HEK293 (cell line): ENCODE measurements around the gene MARCO.

Experiments used
- CTCF ChIA-PET: fragments of 350-600 bp; formaldehyde crosslinking; extraction: SDS; loops from one replicate; lab custom pipeline; 2021; ENCODE audit warnings: antibody characterized with exemption; lab: Yijun Ruan, JAX
- POLR2A ChIA-PET: fragments of 300-600 bp; formaldehyde crosslinking; extraction: SDS; loops from one replicate; lab custom pipeline; 2020; ENCODE audit warnings: antibody characterized with exemption, inconsistent platforms; lab: Yijun Ruan, JAX
- H3K27ac ChIP-seq: fragments of 200-500 bp; sonication (Bioruptor generic); 2 replicates; pipeline ENCODE4 v1.5.1; 2014; ENCODE audit warnings: low read depth, low read length, control low read depth, inconsistent platforms; ENCODE audit errors: extremely low read depth
- H3K36me3 ChIP-seq, 2 experiments: fragments of 200-500 bp in 1 of 2; sonication (Bioruptor generic) in 1 of 2; 1 replicate in 1 of 2; 2 replicates in 1 of 2; pipeline ENCODE4 v1.5.1; 2014 to 2017; ENCODE audit warnings: inconsistent platforms in 2 of 2, low read length in 2 of 2; ENCODE audit not compliant: control insufficient read depth in 2 of 2, insufficient read depth in 1 of 2
- H3K4me1 ChIP-seq: fragments of 200-500 bp; sonication (Bioruptor generic); 2 replicates; pipeline ENCODE4 v1.5.1; 2014; ENCODE audit warnings: mild to moderate bottlenecking, low read length, inconsistent platforms; ENCODE audit not compliant: control insufficient read depth, insufficient read depth
- H3K4me3 ChIP-seq: 2 replicates; pipeline ENCODE4 v1.5.1; 2011; ENCODE audit warnings: low read depth, mild to moderate bottlenecking, control low read depth, low read length, moderate library complexity
- H3K9me3 ChIP-seq: fragments of 200-500 bp; sonication (Bioruptor generic); 2 replicates; pipeline ENCODE4 v1.5.1; 2014; ENCODE audit warnings: low read depth, low read length, inconsistent platforms; ENCODE audit not compliant: control insufficient read depth, insufficient read depth
- BCL11A ChIP-seq: fragments of 450-650 bp; formaldehyde crosslinking; IDR thresholded peaks from 2 replicates; pipeline ENCODE4 v1.5.1; 2016; ENCODE audit warnings: low read depth, missing biosample characterization, missing genetic modification characterization
- KLF1 ChIP-seq: fragments of 450-650 bp; formaldehyde crosslinking; IDR thresholded peaks from 2 replicates; pipeline ENCODE4 v1.5.1; 2016; ENCODE audit warnings: missing biosample characterization, missing genetic modification characterization
- MYNN ChIP-seq: fragments of 450-650 bp; formaldehyde crosslinking; IDR thresholded peaks from 2 replicates; pipeline ENCODE4 v1.5.1; 2016; ENCODE audit warnings: missing biosample characterization, missing genetic modification characterization, borderline replicate concordance
- ZBTB20 ChIP-seq: fragments of 450-650 bp; formaldehyde crosslinking; IDR thresholded peaks from 2 replicates; pipeline ENCODE4 v1.5.1; 2016; ENCODE audit warnings: missing biosample characterization, missing genetic modification characterization
- ZFHX2 ChIP-seq: fragments of 450-650 bp; formaldehyde crosslinking; conservative IDR thresholded peaks from 2 replicates; pipeline ENCODE4 v1.5.1; 2016; ENCODE audit warnings: missing biosample characterization, missing genetic modification characterization
- ZNF549 ChIP-seq: fragments of 450-650 bp; IDR thresholded peaks from 2 replicates; pipeline ENCODE4 v1.5.1; 2018; ENCODE audit warnings: missing biosample characterization, missing genetic modification characterization, mild to moderate bottlenecking, inconsistent platforms, moderate library complexity
- ZNF555 ChIP-seq: fragments of 450-650 bp; formaldehyde crosslinking; conservative IDR thresholded peaks from 2 replicates; pipeline ENCODE4 v1.5.1; 2017; ENCODE audit warnings: missing biosample characterization, mild to moderate bottlenecking, missing genetic modification characterization, inconsistent platforms
- ZNF596 ChIP-seq: fragments of 450-650 bp; IDR thresholded peaks from 2 replicates; pipeline ENCODE4 v1.5.0; 2018; ENCODE audit warnings: missing biosample characterization, mild to moderate bottlenecking, missing genetic modification characterization, moderate library complexity
- ZNF626 ChIP-seq: fragments of 450-650 bp; sonication (Bioruptor Pico); formaldehyde crosslinking; IDR thresholded peaks from 2 replicates; pipeline ENCODE4 v1.5.1; 2018; ENCODE audit warnings: missing biosample characterization, missing genetic modification characterization, inconsistent platforms
- ZNF629 ChIP-seq: fragments of 450-650 bp; formaldehyde crosslinking; IDR thresholded peaks from 2 replicates; pipeline ENCODE4 v1.5.1; 2017; ENCODE audit warnings: missing biosample characterization, missing genetic modification characterization
- ZNF837 ChIP-seq: fragments of 450-650 bp; formaldehyde crosslinking; IDR thresholded peaks from 2 replicates; pipeline ENCODE4 v1.5.1; 2016; ENCODE audit warnings: missing biosample characterization, missing genetic modification characterization
- ZSCAN16 ChIP-seq: fragments of 450-650 bp; formaldehyde crosslinking; IDR thresholded peaks from 2 replicates; pipeline ENCODE4 v1.5.1; 2016; ENCODE audit warnings: missing biosample characterization, missing genetic modification characterization
- TF ChIP-seq, protein P1 (sequence below): fragments of 450-650 bp; formaldehyde crosslinking; IDR thresholded peaks from 2 replicates; pipeline ENCODE4 v1.5.1; 2017; ENCODE audit warnings: missing biosample characterization, missing genetic modification characterization
- TF ChIP-seq, protein P2 (sequence below): fragments of 450-650 bp; formaldehyde crosslinking; IDR thresholded peaks from 2 replicates; pipeline ENCODE4 v1.5.1; 2016; ENCODE audit warnings: missing biosample characterization, missing genetic modification characterization, borderline replicate concordance
- TF ChIP-seq, protein P3 (sequence below): fragments of 450-650 bp; formaldehyde crosslinking; IDR thresholded peaks from 2 replicates; pipeline ENCODE4 v1.5.1; 2017; ENCODE audit warnings: missing biosample characterization, missing genetic modification characterization
- TF ChIP-seq, protein P4 (sequence below): fragments of 450-650 bp; formaldehyde crosslinking; IDR thresholded peaks from 2 replicates; pipeline ENCODE4 v1.5.1; 2016; ENCODE audit warnings: missing biosample characterization, missing genetic modification characterization

The MARCO gene

DNA sequence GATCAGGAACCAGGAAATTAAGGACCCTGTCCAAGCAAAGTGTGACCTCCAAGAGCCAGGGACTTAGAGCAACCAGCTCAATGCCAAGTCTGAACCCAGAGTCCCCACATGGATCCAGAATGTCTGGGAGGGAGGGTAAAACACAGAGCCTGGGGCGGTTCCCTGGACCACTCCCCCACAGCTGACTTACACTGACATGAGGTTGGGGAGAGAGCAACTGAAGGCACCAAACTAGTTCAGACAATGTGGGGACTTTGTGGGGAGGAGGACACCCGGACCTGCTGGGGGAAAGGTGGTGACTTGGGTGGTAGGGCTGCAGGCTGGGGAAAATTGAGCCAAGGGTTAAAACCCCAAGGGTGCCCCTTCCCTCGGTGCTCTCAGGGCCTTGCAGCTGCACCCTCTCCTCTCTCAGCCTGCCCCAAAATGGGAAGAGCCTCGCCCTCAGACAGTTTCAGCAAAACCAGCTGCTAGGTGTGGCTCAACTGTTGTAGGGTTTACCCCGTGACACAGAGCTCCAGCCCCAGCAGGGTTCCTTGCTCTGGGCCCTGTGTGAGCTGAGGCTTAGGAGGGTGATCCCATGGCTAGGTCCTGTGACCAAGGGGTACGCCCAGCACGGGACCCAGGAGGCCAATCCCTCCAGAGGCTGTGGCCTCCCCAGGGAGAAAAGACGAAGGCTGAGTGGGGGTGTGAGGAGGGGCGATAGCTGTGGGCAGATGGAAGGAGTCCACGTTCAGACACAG lies 28.6 kb downstream of the MARCO start:
- H3K4me1 ChIP-seq = no peaks in the 10 kb centered on the region
- no peak for TF ChIP-seq BCL11A (tag by site-specific recombination)
- peak; percentile 22; the same call in 1 of the 2 replicates for TF ChIP-seq KLF1 (tag by site-specific recombination)
- no peaks in the 10 kb centered on the region for H3K9me3 ChIP-seq
- CTCF ChIA-PET = interaction anchor here (0.5 kb wide), 1 partner anchor 13 kb away, joined by 3 read pairs; no protein-coding TSS in a partner anchor
- POLR2A ChIA-PET = no interaction called here
- no peak overlapping the region for H3K4me3 ChIP-seq
- no peaks in the 10 kb centered on the region for H3K36me3 ChIP-seq
- no peak overlapping the region for H3K27ac ChIP-seq

DNA sequence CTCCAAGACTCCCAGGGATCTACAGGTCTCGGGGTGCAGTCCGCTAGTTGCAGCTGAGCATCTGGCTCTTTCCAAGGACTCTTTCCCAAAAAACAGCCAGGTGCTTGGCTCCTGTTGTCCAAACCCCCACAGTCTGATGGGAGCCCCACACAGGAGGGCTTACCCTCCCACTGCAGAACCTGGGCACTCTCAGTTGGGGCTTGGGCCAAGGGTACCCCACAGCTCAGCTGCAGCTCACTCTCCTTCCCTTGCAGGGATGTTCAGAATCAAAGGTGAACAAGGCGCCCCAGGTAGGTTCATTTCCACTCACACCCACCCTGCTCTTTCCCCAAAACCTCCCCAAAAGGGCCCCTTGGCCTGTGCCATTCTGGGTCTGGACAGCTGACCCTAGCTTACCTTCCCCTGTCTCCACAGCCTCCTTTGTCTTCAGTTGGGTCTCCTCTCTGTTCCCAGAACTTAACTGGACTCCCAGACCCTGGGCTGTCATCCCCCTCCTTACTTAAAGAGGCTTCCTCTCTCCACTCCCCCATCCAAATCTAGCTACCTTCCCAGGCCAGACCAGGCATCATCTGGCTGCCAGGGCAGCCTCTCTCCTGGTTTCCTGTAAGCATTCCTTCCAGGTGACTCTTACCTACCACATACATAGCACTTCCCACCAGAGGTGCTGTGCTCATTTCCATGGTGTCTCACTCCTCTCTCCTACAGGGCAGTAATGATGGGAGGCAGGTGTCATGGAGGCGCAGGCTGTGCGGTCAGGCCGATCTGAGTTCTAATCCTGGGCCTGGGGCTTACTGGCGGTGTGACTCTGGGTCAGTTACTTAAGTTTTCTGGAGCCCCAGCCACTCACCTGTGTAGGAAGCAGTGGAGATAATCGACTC lies 29.5 kb downstream of the MARCO start:
- H3K9me3 ChIP-seq = no peaks in the 10 kb centered on the region
- ChIA-PET POLR2A (no interaction called here), CTCF (no interaction called here)
- no peak overlapping the region for H3K4me3 ChIP-seq
- H3K27ac ChIP-seq = no peak overlapping the region
- no peaks in the 10 kb centered on the region for H3K4me1 ChIP-seq
- no peaks in the 10 kb centered on the region for H3K36me3 ChIP-seq
- TF ChIP-seq ZBTB20 (tag by site-specific recombination) = no peak
- TF ChIP-seq, protein P1, sequence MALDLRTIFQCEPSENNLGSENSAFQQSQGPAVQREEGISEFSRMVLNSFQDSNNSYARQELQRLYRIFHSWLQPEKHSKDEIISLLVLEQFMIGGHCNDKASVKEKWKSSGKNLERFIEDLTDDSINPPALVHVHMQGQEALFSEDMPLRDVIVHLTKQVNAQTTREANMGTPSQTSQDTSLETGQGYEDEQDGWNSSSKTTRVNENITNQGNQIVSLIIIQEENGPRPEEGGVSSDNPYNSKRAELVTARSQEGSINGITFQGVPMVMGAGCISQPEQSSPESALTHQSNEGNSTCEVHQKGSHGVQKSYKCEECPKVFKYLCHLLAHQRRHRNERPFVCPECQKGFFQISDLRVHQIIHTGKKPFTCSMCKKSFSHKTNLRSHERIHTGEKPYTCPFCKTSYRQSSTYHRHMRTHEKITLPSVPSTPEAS (tag by site-specific recombination) = no peak
- no peak for TF ChIP-seq ZSCAN16 (tag by site-specific recombination)
- no peak for TF ChIP-seq ZNF555 (tag by site-specific recombination)
- TF ChIP-seq ZFHX2 (tag by site-specific recombination) = no peak
- TF ChIP-seq, protein P2, sequence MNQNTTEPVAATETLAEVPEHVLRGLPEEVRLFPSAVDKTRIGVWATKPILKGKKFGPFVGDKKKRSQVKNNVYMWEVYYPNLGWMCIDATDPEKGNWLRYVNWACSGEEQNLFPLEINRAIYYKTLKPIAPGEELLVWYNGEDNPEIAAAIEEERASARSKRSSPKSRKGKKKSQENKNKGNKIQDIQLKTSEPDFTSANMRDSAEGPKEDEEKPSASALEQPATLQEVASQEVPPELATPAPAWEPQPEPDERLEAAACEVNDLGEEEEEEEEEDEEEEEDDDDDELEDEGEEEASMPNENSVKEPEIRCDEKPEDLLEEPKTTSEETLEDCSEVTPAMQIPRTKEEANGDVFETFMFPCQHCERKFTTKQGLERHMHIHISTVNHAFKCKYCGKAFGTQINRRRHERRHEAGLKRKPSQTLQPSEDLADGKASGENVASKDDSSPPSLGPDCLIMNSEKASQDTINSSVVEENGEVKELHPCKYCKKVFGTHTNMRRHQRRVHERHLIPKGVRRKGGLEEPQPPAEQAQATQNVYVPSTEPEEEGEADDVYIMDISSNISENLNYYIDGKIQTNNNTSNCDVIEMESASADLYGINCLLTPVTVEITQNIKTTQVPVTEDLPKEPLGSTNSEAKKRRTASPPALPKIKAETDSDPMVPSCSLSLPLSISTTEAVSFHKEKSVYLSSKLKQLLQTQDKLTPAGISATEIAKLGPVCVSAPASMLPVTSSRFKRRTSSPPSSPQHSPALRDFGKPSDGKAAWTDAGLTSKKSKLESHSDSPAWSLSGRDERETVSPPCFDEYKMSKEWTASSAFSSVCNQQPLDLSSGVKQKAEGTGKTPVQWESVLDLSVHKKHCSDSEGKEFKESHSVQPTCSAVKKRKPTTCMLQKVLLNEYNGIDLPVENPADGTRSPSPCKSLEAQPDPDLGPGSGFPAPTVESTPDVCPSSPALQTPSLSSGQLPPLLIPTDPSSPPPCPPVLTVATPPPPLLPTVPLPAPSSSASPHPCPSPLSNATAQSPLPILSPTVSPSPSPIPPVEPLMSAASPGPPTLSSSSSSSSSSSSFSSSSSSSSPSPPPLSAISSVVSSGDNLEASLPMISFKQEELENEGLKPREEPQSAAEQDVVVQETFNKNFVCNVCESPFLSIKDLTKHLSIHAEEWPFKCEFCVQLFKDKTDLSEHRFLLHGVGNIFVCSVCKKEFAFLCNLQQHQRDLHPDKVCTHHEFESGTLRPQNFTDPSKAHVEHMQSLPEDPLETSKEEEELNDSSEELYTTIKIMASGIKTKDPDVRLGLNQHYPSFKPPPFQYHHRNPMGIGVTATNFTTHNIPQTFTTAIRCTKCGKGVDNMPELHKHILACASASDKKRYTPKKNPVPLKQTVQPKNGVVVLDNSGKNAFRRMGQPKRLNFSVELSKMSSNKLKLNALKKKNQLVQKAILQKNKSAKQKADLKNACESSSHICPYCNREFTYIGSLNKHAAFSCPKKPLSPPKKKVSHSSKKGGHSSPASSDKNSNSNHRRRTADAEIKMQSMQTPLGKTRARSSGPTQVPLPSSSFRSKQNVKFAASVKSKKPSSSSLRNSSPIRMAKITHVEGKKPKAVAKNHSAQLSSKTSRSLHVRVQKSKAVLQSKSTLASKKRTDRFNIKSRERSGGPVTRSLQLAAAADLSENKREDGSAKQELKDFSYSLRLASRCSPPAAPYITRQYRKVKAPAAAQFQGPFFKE (tag by site-specific recombination) = no peak
- TF ChIP-seq, protein P3, sequence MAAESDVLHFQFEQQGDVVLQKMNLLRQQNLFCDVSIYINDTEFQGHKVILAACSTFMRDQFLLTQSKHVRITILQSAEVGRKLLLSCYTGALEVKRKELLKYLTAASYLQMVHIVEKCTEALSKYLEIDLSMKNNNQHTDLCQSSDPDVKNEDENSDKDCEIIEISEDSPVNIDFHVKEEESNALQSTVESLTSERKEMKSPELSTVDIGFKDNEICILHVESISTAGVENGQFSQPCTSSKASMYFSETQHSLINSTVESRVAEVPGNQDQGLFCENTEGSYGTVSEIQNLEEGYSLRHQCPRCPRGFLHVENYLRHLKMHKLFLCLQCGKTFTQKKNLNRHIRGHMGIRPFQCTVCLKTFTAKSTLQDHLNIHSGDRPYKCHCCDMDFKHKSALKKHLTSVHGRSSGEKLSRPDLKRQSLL (tag by site-specific recombination) = no peak
- TF ChIP-seq ZNF596 (tag by site-specific recombination) = no peak
- TF ChIP-seq ZNF629 = no peak
- no peak for TF ChIP-seq ZNF549 (tag by site-specific recombination)
- TF ChIP-seq, protein P4, sequence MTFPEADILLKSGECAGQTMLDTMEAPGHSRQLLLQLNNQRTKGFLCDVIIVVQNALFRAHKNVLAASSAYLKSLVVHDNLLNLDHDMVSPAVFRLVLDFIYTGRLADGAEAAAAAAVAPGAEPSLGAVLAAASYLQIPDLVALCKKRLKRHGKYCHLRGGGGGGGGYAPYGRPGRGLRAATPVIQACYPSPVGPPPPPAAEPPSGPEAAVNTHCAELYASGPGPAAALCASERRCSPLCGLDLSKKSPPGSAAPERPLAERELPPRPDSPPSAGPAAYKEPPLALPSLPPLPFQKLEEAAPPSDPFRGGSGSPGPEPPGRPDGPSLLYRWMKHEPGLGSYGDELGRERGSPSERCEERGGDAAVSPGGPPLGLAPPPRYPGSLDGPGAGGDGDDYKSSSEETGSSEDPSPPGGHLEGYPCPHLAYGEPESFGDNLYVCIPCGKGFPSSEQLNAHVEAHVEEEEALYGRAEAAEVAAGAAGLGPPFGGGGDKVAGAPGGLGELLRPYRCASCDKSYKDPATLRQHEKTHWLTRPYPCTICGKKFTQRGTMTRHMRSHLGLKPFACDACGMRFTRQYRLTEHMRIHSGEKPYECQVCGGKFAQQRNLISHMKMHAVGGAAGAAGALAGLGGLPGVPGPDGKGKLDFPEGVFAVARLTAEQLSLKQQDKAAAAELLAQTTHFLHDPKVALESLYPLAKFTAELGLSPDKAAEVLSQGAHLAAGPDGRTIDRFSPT = no peak
- no peak for TF ChIP-seq ZNF837 (tag by site-specific recombination)
- no peak for TF ChIP-seq ZNF626 (tag by site-specific recombination)
- no peak for TF ChIP-seq MYNN (tag by site-specific recombination)
